ENCODE data around the gene FAM107A.

DNA sequence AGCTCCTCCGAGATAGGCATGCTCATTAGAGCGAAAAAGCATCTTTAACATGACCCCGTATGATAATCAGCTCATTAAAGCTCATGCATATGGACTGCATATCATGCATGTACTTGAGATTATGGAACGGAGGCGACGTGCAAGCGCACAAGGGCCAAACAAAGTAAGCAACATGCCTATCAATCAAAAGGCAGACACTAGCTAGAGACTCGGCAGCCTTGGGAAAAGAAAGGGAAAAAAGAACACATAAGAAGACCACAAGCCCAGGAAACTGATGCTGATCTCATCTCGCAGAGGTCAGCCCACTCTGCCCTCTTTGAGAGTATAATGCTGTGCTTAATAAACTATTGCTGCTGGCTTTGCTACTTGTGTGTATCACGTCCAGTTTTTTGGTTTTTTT, 37.6 kb downstream of the FAM107A start:
- TF ChIP-seq, protein P1, sequence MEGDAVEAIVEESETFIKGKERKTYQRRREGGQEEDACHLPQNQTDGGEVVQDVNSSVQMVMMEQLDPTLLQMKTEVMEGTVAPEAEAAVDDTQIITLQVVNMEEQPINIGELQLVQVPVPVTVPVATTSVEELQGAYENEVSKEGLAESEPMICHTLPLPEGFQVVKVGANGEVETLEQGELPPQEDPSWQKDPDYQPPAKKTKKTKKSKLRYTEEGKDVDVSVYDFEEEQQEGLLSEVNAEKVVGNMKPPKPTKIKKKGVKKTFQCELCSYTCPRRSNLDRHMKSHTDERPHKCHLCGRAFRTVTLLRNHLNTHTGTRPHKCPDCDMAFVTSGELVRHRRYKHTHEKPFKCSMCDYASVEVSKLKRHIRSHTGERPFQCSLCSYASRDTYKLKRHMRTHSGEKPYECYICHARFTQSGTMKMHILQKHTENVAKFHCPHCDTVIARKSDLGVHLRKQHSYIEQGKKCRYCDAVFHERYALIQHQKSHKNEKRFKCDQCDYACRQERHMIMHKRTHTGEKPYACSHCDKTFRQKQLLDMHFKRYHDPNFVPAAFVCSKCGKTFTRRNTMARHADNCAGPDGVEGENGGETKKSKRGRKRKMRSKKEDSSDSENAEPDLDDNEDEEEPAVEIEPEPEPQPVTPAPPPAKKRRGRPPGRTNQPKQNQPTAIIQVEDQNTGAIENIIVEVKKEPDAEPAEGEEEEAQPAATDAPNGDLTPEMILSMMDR (IDR thresholded peaks at IDR 0.05) = no peak
- TF ChIP-seq POLR2A (IDR thresholded peaks at IDR 0.05) = no peak
- no peak for TF ChIP-seq POLR2AphosphoS5 (IDR thresholded peaks at IDR 0.05; ENCODE audit: insufficient read depth in 1 of 2, low read depth in 1 of 2)

Measured in vagina (tissue), 2 donors.